HG03442 (cell line): ENCODE results near the gene PAGE2B.
"Not testable (repeated sequence)": the region's sequence is repeated elsewhere in the genome, so short reads cannot be mapped to it uniquely, and the experiment has no call there.

Source experiments
- ATAC-seq: cut with Tn5 transposase; IDR thresholded peaks from one replicate; pipeline ENCODE4 v1.9.1; 2021; ENCODE audit warnings: mild to moderate bottlenecking, moderate library complexity; ENCODE audit not compliant: unreplicated experiment

Gene PAGE2B

DNA sequence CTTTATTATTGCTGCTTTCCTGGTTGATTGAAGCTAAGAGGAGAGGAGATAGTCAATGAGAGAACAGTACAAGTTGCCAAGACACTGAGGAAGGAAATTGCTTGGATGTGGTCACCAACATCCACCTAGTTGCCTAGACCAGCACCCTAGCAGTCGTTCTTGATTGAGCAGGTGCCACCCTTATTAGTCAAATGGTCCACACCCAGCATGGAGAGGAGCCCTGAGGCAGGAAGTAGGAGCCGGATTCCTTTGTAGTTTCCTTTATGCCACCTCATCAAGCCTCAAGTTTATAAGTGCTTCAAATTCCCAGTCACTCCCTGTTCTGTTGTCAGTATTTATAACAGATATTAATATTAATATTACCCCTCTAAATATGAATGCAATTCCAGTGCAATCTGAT lies 33.1 kb downstream of the PAGE2B start:
- ATAC-seq = no peak

DNA sequence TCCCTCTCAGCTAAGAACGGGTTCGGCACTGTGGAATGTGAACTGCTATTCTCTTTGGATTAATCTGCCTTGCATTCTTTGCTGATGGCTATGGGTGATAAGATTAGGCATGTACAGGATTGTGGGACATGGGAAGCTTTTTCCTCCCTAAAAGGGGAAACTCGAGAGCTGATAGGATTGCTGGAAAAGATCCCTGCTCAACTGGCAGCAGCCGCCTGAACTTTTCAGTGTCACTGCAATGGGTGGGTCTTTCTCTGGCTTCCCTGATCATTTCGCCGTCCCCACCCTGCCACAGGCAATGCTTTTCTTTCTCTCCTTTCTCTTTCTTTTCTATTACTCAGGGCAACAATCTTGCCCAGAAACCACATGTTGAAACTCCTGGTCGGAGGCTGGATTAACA lies 34.5 kb downstream of the PAGE2B start:
- ATAC-seq = no peak

DNA sequence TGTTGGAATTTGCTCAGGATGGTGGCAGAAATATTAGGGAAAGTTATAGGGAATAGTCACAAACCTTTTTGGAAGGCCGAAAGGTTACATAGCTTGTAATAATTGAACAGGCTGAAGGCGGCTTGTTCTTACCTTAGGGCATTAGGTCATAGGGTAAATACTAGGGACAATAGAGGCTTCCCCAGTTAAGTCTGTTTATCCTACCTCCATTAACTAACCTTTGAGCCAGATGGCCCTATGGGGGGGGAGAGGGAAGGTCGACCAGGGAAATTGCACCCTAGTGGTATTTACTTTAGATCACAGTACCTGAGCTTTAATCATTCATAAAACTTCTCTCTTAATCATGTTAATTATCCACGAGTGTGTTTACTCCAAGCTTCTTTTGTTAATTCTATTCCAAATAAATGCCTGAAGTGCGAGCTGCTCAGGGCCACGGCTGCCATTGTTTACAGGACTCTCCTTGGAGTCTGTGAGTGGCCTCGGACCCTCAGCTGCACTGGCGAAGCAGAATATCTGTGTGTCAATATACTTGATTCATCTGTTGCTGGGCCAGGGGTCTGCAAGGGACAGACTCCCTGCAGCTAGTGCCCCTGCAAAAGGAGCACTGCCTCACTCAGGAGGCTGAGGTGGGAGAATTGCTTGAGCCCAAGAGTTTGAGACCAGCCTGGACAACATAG lies 36.9 kb downstream of the PAGE2B start:
- no peak for ATAC-seq

DNA sequence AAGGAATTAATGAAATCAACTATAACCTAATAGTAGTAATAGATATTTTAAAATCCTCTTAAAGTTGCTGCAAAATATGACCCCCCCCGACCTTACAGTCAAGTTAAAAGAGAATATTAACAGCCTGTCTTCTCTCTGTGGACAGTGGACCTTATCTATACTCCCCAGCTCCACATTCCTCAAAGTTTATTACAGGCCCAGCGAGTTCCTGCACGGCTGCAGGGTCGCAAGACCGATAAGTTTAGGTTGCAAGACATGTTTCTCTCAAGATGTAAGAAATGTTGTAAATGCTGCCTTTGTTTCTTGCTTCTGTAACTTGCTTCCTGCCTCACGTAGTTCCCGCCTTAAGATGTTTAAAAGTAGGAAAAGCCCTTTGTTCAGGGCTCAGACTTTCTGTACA lies 41.8 kb downstream of the PAGE2B start:
- ATAC-seq = not testable (repeated sequence)

- no peak for ATAC-seq
Measured at GRCh38 chrX:55118574-55118973, 43.7 kb downstream of the PAGE2B start.

DNA sequence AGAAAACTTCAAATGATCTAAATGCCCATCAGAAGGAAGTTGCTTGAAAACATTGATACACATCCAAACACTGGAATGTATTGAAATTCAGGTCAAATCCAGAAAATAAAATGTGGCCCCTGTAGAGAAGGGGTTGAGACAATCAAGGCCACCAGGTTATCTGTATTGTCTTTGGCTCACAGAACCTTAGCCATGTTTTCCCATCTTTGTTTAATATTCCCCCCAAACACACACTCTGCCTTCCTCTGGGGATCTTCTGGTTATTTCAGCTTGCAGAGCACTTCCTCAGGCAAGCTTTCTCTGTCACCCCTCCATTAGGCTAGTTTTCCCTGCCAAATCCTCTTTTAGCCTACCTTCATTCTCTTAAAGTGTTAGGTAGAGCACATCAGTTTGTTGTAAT lies 44.4 kb downstream of the PAGE2B start:
- ATAC-seq = no peak

DNA sequence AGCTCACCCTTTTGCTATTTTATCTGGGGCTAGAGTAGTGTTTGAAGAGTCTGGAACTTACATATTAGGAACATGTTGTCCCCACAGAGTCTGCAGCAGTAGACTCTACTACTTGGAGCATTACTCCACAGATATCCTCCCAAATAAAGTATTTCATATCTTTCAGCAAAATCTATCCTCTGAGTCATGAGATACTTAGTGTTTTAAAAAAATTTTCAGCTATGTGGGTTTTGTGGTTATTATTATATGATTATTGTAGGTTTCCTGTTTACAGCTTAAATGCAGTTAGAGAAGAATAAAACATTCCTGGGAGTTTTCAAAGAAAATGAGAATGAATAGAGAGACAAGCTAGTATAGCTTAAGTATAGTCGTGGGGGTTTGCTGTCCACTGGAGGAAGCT lies 44.9 kb downstream of the PAGE2B start:
- no peak for ATAC-seq

- ATAC-seq = no peak
Measured at GRCh38 chrX:55120761-55121358, 46.0 kb downstream of the PAGE2B start.

- ATAC-seq = no peak
Measured at GRCh38 chrX:55123900-55124299, 49.1 kb downstream of the PAGE2B start.

GRCh38 chrX:55127692-55128091 lies 52.9 kb downstream of the PAGE2B start:
- no peak for ATAC-seq
